HG02970 (cell line): ENCODE results near the gene CAMP.
"Not testable (repeated sequence)": the region's sequence is repeated elsewhere in the genome, so short reads cannot be mapped to it uniquely, and the experiment has no call there.

ENCODE experiments used
- ATAC-seq: cut with Tn5 transposase; IDR thresholded peaks from one replicate; pipeline ENCODE4 v1.9.1; 2021; ENCODE audit warnings: mild to moderate bottlenecking, moderate library complexity, moderate number of reproducible peaks; ENCODE audit not compliant: unreplicated experiment, low FRiP score

The CAMP gene, protein sequence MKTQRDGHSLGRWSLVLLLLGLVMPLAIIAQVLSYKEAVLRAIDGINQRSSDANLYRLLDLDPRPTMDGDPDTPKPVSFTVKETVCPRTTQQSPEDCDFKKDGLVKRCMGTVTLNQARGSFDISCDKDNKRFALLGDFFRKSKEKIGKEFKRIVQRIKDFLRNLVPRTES

DNA sequence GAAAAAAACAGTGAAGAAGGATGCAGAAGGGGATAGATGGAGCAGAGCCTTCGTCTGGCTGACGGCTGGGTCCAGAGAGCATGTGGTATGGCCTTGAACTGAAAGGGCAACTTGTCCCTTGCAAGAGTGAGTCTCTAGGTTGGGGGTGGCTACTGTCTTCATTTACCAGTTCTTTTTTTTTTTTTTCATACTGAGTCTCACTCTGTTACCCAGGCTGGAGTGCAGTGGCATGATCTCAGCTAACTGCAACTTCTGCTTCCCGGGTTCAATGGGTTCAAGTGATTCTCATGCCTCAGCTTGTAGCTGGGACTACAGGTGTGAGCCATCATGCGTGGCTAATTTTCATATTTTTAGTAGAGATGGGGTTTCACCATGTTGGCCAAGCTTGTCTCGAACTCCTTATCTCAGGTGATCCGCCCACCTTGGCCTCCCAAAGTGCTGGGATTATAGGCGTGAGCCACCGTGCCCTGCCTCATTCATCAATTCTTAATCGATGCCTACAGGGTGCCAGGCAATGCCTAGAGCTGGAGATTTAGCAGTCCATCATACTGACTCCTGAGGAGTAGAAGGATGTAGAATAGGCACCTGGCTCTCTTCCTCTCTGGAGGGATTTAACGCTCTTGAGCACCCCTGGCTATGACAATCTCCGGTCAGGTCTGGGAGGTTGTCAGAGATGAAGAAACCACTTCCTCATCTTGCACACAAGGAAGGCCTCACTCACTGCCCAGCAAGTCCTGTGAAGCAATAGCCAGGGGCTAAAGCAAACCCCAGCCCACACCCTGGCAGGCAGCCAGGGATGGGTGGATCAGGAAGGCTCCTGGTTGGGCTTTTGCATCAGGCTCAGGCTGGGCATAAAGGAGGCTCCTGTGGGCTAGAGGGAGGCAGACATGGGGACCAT, at the start of gene CAMP:
TSS of gene CAMP (plus strand) at position 880 of the 898 bp plus-strand sequence. CDS start at position 897, 17 bp downstream.
- no peak for ATAC-seq

GRCh38 chr3:48178072-48178471, 45.2 kb upstream of the CAMP start:
- no peak for ATAC-seq

DNA sequence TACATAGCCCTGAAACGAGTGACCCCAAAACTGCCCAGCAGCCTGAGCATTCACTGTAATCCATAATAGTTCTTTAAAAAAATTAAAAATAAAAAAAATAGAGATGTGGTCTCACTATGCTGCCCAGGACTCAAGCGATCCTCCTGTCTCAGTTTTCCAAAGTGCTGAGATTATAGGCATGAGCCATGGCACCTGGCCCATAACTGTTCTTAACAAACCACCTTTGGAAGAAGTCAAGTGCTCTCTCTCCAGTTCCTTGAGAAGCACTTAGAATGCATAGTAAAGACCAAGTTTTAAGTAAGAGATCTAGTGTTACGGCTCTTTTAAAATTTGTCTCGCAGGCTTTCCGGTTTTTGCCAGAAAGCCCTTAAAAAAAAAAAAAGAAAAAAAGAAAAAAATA, 43.3 kb upstream of the CAMP start:
- ATAC-seq, result no peak

GRCh38 chr3:48180531-48181253, 42.6 kb upstream of the CAMP start:
- ATAC-seq, result no peak

- no peak for ATAC-seq
Measured at GRCh38 chr3:48184299-48184698, 39.0 kb upstream of the CAMP start.

DNA sequence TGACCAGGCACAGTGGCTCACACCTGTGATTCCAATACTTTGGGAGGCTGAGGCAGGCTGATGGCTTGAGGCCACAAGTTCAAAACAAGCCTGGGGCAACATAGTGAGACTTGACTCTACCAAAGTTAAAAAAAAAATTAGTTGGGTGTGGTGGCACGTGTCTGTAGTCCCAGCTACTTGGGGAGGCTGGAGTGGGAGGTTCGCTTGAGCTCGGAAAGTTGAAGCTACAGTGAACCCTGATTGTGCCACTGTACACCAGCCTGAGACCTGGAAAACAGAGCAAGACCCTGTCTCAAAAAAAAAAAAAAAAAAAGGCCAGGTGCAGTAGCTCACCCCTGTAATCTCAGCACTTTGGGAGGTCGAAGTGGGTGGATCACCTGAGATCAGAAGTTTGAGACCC, 38.2 kb upstream of the CAMP start:
- no peak for ATAC-seq

GRCh38 chr3:48186631-48187300, 36.5 kb upstream of the CAMP start:
- no peak for ATAC-seq

GRCh38 chr3:48187301-48187578, 36.1 kb upstream of the CAMP start:
- ATAC-seq, result no peak

DNA sequence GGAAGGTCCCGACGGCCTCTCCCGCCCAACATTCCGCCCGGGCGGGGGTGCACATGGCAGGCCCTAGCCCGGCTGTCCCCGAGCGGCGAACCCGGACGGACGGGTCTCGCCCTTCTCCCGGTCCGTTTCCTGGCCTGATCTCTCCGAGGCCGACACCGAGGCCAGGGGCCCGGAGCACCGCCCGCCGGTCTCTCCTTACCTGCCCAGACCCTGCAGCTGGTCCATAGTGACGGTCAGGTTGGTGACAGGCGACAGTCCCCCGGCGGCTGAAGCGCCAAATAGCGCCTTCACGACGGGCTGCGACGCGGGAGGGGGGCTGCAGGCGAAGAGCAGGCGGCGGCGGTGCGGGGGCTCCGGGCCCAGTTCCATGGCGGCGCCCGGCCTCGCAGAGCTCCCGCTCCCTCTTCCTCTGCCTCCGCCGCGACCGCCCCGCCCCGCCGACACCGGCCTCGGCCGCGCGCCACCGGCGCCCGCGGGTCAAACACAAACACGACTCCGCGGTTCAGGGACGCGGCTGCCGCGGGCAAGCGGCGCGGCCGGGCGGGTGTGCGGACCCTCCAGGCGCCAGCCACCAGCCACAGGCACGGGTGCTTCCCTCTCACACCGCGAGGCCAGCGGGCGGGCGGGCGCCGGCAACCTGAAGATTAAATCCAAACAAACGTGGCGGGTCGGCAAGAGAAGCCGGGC, 35.6 kb upstream of the CAMP start:
- peak; percentile 27 for ATAC-seq

- peak; percentile 91 for ATAC-seq
Measured at GRCh38 chr3:48188266-48189201, 34.8 kb upstream of the CAMP start, which contains the start of gene CDC25A. Gene CDC25A, minus strand, starts transcription at chr3:48188417. Its CDS starts 470 bp downstream, at chr3:48187947.

GRCh38 chr3:48189321-48189720, 34.0 kb upstream of the CAMP start:
- ATAC-seq, result no peak

GRCh38 chr3:48190911-48191310, 32.4 kb upstream of the CAMP start:
- ATAC-seq, result no peak

DNA sequence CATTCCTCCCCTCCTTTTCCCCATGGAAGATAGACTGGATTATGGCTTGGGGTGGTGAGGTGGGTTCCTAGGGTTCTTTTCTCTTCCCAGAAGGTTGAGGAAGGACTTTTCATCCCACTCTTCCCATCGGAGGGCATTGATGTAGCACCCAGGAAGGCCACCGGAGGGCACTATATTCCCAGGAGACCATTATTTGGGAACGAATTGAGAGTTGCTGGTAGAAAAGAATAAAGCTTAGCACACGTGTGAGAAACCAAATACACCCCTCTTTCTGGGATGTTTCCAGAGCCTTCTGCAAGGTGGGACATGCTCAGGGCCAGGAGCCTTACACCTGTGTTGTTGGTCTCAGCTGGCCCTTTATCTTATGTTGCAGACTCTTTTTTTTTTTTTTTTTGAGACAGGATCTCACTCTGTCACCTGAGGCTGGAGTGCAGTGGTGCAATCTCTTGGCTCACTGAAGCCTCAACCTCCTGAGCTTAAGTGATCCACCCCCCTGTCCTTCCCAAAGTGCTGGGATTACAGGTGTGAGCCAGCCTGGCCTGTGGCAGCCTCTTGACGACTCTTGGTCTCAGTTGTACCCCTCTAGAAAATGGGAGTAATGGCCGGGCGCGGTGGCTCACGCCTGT, 28.7 kb upstream of the CAMP start:
- ATAC-seq, result no peak

GRCh38 chr3:48196611-48197010, 26.7 kb upstream of the CAMP start:
- no peak for ATAC-seq

GRCh38 chr3:48199117-48199516, 24.2 kb upstream of the CAMP start:
- ATAC-seq, result no peak

GRCh38 chr3:48202632-48203031, 20.7 kb upstream of the CAMP start:
- no peak for ATAC-seq

DNA sequence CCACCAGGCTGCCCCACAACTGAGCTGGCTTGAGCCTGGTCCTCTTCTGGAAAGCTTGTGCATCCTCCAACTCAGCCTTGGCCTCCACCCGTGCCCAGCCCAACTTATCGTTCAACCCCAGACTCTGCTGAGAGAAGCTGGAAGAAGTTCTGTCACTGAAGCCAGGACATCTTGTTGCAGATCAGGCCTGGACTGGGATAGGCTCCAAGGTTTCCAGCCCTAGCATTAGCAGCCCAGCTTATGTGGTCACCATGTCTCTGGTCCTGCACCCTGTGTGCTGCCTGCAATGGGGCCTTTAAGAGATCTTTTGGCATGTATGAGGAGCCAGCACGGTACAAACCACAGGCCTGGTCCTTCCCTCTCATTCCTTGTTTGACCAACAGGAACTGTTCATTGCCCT, 15.2 kb upstream of the CAMP start:
- ATAC-seq, result no peak

GRCh38 chr3:48209445-48209844, 13.8 kb upstream of the CAMP start:
- ATAC-seq, result no peak

DNA sequence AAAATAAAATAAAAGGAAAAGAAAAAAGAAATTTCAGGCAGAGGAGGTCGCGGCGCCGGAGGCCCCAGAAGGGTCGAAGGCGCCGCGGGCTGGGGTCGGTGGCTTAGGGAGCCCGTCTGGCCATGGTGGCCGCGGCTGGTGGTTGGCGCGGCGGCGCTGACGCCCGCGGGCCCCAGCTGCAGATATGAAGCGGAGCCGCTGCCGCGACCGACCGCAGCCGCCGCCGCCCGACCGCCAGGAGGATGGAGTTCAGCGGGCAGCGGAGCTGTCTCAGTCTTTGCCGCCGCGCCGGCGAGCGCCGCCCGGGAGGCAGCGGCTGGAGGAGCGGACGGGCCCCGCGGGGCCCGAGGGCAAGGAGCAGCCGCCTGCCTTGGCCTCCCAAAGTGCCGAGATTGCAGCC, 12.8 kb upstream of the CAMP start:
- not testable (repeated sequence) for ATAC-seq
